Activated CD4-positive, alpha-beta T cell treated with anti-CD3 and anti-CD28 coated beads, Interleukin-2, amount 50 U/mL, for 24 hours (primary cell): ENCODE measurements around the gene CDCP2.
"Not testable (repeated sequence)": the region's sequence is repeated elsewhere in the genome, so short reads cannot be mapped to it uniquely, and the experiment has no call there.

Experiments
- DNase-seq, 2 donors: peaks; one replicate each; pipeline ENCODE4 v3.0.0-alpha.2; 2020; ENCODE audit warnings: low read depth in 1 of 2, low spot score in 1 of 2

Gene CDCP2

GRCh38 chr1:54117815-54118563 is 34.8 kb downstream of the CDCP2 start:
- DNase-seq = no peak

DNA sequence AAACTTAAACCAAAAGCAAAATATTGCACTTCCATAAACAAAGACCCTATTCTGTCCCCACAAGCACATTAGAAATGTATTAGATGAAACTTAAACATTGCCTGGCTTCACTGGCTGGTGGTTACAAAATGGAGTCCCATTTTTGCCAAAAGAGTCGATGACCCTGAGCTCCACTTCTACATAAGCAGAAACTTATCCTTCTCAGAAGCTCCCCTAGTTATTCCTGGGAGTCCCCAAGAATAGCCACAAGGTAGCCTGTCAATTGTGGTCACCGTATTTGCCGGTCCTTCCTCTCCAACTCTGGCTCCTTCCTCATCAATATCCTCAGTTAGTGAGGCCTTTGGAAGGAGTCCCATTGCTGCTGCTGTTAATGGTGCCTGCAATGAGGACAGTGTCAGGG is 37.3 kb downstream of the CDCP2 start:
- DNase-seq = no peak

GRCh38 chr1:54114955-54115354 is 37.8 kb downstream of the CDCP2 start:
- DNase-seq = no peak

DNA sequence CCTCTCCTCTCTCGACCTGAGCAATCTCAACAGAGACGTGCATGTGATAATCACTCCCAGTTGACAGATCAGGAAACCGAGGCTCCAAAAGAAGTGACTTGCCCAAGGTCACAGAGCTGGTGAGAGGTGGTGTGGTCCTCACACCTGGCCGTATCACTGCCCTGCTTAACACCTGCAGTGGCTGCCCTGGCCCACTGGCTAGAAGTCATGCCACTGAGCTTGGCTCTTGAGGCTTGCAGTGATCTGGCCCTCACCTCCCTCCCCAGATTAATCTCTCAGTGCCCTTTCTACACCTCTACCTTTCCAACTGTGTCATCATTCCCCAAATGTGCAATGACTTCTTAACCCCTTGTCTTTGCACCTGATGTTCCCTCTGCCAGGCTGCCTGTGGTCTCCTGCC is 38.8 kb downstream of the CDCP2 start:
- DNase-seq = no peak

GRCh38 chr1:54112705-54113368 is 40.0 kb downstream of the CDCP2 start:
- DNase-seq = no peak

- no peak for DNase-seq
Observed at GRCh38 chr1:54112027-54112426, 40.8 kb downstream of the CDCP2 start.

- no peak for DNase-seq
Observed at GRCh38 chr1:54111624-54112023, 41.2 kb downstream of the CDCP2 start.

- DNase-seq = no peak
Observed at GRCh38 chr1:54110996-54111395, 41.8 kb downstream of the CDCP2 start.

GRCh38 chr1:54109129-54110090 is 43.4 kb downstream of the CDCP2 start:
- DNase-seq = no peak

- DNase-seq = no peak
Observed at GRCh38 chr1:54108156-54108555, 44.6 kb downstream of the CDCP2 start.

DNA sequence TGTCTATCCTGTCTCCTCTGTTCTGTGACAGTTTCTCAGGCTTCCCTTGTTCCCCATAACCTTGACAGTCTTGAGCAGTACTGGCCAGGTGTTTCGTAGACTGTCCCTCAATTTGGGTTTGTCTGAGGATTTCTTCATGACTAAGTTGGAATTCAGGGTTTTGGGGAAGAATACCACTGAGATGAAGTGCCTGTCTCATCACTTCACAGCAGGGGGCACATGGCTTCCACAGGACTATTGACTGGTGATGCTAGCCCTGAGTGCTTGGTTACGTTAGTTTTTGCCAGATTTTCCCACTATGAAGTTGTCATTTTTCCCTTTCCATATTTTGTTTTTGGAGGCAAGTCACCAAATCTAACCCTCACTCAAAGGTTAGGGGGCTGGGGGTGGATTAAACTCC is 45.7 kb downstream of the CDCP2 start:
- no peak for DNase-seq

DNA sequence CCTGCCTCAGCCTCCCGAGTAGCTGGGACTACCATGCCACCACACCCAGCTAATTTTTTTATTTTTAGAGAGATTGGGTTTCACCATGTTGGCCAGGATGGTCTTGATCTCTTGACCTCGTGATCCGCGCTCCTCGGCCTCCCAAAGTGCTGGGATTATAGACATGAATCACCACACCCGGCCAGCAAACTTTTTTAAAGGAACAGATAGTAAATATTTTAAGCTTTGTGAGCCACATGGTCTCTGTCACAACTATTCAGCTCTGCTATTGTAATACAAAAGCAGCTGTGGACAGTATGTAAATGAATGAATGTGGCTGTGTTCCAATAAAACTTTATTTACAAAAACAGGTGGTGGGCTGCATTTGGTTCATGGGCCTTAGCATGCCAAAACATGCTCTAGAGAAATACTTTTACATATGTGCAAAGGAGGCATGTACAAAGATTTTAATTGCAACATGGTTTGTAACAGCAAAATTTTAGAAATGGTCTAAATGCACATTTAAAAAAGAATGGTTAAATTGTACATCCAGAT is 47.0 kb downstream of the CDCP2 start:
- no peak for DNase-seq

DNA sequence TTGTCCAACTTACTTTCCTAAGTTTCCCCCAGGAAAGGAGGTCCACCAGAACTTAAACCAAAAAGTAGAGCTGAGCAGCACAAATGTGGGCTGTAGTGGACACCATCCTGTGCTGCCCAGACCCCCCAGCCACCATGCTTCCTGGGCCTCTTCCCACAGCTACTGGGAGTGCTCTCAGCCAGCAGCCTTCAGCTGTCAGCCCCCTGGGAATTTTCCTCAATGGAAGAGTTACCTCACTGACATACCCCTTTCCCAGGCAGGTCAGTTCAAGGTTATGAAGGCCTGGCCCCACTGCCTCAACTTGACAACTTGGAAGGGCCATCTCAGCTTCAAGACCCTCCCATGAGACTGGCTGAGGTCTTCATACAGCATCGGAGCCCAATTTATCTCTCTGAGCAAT is 47.7 kb downstream of the CDCP2 start:
- DNase-seq = no peak

DNA sequence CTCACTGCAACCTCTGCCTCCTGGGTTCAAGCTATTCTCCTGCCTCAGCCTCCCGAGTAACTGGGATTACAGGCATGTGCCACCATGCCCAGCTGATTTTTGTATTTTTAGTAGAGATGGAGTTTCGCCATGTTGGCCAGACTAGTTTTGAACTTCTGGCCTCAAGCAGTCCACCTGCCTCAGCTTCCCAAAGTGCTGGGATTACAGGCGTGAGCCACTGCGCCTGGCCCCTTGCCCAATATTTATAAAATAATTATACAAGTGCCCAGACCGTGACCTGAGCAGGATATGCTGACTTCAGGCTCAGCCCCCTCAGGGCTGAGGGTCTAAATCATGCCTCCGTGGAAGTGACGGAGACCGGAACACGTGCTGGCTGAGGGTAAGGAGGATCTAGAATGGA is 48.2 kb downstream of the CDCP2 start:
- not testable (repeated sequence) for DNase-seq

DNA sequence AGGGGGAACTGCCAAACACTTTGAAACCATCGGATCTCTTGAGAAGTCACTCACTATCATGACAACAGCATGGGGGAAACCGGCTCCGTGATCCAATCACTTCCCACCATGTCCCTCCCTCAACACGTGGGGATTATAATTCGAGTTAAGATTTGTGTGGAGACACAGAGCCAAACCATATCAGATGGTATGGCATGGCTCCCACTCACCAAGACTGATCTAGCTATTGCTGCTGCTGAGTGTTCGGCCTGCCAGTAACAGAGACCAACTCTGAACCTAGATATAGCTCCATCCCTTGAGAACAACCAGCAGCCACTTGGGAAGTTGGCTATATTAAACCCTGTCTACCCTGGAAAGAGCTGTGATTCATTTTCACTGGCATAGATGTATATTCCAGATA is 49.4 kb downstream of the CDCP2 start:
- DNase-seq = no peak

- no peak for DNase-seq
Observed at GRCh38 chr1:54100500-54100899, 52.3 kb downstream of the CDCP2 start.

GRCh38 chr1:54099061-54099610 is 53.7 kb downstream of the CDCP2 start:
- no peak for DNase-seq

- DNase-seq = no peak
Observed at GRCh38 chr1:54096877-54097240, 55.9 kb downstream of the CDCP2 start.

DNA sequence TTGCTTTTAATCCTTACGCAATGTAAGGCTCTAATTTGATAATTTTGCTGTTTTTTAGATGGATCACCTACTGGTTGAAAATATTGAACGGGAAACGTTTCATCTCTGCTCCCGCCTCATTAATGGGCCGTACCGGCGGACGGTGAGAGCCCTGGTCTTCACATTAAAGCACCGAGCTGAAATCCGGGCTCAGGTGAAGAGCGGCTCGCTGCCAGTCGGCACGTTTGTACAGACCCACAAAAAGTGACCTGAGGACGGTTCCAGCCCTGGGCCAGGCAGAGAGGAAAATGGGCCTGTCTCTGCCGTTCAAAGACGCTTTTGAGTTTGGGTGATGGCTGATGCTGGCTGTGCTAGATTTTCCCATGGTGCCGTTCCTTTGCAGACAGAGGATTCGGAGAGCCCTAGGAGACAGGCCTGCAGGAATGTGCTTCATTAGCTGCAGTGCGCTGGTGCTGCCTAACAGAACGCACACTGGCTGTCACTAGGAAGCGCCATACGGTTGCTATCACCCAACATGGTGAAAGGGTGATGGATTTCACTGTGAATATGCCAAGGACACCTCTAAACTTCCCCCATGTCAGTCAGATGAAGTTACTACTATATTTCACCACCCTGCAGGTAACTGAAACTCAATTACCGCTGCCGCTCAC is 56.4 kb downstream of the CDCP2 start:
- DNase-seq = no peak

- no peak for DNase-seq
Observed at GRCh38 chr1:54095546-54096226, 57.1 kb downstream of the CDCP2 start.
